Measurements from ENCODE around the gene HOOK2.

DNA sequence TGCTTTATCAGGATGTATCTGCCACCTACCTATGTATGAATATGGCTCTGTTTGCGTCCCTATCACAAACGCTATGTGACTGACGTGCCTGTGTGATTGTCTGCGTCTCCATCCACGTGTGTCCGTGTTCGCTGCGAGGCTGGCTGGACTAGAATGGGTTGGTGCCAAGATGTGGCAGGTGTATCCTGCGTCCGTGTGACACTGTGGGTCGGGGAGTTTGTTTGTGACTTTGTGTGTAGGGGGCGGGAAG is 6.7 kb upstream of the HOOK2 start:
- TF ChIP-seq, protein P1, sequence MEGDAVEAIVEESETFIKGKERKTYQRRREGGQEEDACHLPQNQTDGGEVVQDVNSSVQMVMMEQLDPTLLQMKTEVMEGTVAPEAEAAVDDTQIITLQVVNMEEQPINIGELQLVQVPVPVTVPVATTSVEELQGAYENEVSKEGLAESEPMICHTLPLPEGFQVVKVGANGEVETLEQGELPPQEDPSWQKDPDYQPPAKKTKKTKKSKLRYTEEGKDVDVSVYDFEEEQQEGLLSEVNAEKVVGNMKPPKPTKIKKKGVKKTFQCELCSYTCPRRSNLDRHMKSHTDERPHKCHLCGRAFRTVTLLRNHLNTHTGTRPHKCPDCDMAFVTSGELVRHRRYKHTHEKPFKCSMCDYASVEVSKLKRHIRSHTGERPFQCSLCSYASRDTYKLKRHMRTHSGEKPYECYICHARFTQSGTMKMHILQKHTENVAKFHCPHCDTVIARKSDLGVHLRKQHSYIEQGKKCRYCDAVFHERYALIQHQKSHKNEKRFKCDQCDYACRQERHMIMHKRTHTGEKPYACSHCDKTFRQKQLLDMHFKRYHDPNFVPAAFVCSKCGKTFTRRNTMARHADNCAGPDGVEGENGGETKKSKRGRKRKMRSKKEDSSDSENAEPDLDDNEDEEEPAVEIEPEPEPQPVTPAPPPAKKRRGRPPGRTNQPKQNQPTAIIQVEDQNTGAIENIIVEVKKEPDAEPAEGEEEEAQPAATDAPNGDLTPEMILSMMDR (IDR thresholded peaks at IDR 0.05): no peak
- TF ChIP-seq, protein P2, sequence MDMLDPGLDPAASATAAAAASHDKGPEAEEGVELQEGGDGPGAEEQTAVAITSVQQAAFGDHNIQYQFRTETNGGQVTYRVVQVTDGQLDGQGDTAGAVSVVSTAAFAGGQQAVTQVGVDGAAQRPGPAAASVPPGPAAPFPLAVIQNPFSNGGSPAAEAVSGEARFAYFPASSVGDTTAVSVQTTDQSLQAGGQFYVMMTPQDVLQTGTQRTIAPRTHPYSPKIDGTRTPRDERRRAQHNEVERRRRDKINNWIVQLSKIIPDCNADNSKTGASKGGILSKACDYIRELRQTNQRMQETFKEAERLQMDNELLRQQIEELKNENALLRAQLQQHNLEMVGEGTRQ (IDR thresholded peaks at IDR 0.05; ENCODE audit: borderline replicate concordance, low read depth, low read length): no peak
- no peak for TF ChIP-seq POLR2AphosphoS5 (IDR thresholded peaks at IDR 0.05; ENCODE audit: low read depth, low read length)
- no peak for TF ChIP-seq FOXM1 (IDR thresholded peaks at IDR 0.05; ENCODE audit: low read depth)
- TF ChIP-seq, protein P3, sequence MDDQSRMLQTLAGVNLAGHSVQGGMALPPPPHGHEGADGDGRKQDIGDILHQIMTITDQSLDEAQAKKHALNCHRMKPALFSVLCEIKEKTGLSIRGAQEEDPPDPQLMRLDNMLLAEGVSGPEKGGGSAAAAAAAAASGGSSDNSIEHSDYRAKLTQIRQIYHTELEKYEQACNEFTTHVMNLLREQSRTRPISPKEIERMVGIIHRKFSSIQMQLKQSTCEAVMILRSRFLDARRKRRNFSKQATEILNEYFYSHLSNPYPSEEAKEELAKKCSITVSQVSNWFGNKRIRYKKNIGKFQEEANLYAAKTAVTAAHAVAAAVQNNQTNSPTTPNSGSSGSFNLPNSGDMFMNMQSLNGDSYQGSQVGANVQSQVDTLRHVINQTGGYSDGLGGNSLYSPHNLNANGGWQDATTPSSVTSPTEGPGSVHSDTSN (IDR thresholded peaks at IDR 0.05): no peak
- no peak for TF ChIP-seq MXI1 (IDR thresholded peaks at IDR 0.05; ENCODE audit: low read depth, low read length)
- no peak for TF ChIP-seq EP300 (IDR thresholded peaks at IDR 0.05; ENCODE audit: borderline replicate concordance in 1 of 2, low read depth in 1 of 2, low read length in 1 of 2)
- TF ChIP-seq SMC3 (IDR thresholded peaks at IDR 0.05; ENCODE audit: low read depth, low read length): no peak
- TF ChIP-seq, protein P4, sequence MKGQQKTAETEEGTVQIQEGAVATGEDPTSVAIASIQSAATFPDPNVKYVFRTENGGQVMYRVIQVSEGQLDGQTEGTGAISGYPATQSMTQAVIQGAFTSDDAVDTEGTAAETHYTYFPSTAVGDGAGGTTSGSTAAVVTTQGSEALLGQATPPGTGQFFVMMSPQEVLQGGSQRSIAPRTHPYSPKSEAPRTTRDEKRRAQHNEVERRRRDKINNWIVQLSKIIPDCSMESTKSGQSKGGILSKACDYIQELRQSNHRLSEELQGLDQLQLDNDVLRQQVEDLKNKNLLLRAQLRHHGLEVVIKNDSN (IDR thresholded peaks at IDR 0.05; ENCODE audit: borderline replicate concordance, low read depth): no peak
- no peak for TF ChIP-seq TCF12 (IDR thresholded peaks at IDR 0.05)
- no peak for TF ChIP-seq CHD2 (IDR thresholded peaks at IDR 0.05; ENCODE audit: low read length, partially characterized antibody)
- TF ChIP-seq, protein P5, sequence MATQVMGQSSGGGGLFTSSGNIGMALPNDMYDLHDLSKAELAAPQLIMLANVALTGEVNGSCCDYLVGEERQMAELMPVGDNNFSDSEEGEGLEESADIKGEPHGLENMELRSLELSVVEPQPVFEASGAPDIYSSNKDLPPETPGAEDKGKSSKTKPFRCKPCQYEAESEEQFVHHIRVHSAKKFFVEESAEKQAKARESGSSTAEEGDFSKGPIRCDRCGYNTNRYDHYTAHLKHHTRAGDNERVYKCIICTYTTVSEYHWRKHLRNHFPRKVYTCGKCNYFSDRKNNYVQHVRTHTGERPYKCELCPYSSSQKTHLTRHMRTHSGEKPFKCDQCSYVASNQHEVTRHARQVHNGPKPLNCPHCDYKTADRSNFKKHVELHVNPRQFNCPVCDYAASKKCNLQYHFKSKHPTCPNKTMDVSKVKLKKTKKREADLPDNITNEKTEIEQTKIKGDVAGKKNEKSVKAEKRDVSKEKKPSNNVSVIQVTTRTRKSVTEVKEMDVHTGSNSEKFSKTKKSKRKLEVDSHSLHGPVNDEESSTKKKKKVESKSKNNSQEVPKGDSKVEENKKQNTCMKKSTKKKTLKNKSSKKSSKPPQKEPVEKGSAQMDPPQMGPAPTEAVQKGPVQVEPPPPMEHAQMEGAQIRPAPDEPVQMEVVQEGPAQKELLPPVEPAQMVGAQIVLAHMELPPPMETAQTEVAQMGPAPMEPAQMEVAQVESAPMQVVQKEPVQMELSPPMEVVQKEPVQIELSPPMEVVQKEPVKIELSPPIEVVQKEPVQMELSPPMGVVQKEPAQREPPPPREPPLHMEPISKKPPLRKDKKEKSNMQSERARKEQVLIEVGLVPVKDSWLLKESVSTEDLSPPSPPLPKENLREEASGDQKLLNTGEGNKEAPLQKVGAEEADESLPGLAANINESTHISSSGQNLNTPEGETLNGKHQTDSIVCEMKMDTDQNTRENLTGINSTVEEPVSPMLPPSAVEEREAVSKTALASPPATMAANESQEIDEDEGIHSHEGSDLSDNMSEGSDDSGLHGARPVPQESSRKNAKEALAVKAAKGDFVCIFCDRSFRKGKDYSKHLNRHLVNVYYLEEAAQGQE (IDR thresholded peaks at IDR 0.05; ENCODE audit: low read depth, low read length): no peak

Data from SK-N-SH (cell line).